ENCODE results near the gene TEDC2. TPM values are rescaled to one million over a fixed set of nuclear protein-coding genes. Genes with fewer than 3 reads are reported as not detected.
A peak's percentile ranks its signal among the peaks of the same experiment; 100 is the strongest.

TEDC2 gene
- total RNA-seq, 1 donor from 2014 or later: 0.58 TPM

DNA sequence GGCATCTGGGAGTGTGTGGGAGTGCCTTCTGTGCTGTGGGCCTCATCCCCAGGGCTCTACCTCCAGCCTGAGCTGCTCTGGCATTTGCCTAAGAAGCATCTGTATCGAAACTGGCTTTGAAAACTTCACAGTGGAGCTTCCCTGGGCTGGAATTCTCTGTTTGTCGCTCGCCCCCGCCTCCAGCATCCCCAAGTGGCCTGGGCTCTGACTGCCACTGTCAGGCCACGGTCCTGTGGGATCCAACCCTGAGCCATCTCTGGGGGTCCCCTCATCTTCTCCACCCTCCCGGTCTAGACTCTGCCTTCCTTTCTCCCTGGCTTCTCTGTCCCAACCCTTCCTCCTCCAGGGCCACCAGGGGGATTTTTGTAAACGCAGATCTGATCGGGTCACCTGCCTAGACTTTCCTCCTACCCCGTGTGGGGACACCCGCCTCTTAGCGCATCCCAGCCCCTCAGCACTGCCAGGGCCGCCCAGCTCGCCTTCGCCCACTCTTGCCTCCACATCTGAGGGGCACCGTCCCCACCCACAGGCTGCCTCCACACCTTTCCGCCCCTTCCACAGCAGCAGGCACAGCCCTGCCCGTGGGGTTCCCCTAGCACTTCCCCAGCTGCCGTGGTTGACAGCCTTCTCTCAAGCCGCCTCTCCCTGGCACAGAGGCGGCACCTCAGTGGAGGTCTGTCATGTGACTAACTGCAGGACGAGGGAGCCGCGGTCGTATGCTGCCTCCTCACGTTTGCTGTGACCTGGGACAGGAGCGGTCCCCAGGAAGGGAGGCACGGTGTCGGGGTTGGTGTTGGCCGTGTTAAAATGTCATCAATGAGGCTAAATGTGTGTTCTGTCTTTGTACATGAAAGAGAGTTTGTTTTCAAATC, 27.0 kb downstream of the TEDC2 start:
- intact Hi-C loops (cut with DNase I): no loop called here
- peak; percentile 58 for ATAC-seq

DNA sequence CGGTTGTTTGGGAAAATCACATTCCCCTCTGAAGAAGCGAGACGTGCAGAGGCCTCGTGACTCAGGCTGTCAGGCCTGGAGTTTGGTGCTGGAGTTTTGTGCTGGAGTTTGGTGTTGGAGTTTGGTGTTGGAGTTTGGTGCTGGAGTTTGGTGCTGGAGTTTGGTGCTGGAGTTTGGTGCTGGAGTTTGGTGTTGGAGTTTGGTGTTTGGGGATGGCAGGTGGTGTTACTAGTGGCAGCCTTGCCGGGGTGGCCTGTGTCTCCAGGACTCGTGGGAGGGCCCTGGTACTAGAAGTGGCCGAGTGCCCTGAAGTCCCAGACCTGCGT, 27.6 kb downstream of the TEDC2 start:
- ATAC-seq (no peak), DNase-seq (ENCODE audit: low spot score) (no peak)
- intact Hi-C loops (cut with DNase I): no loop called here

More for the DNA sequence above, 27.0 kb downstream of the TEDC2 start:
- DNase-seq (ENCODE audit: low spot score): no peak

DNA sequence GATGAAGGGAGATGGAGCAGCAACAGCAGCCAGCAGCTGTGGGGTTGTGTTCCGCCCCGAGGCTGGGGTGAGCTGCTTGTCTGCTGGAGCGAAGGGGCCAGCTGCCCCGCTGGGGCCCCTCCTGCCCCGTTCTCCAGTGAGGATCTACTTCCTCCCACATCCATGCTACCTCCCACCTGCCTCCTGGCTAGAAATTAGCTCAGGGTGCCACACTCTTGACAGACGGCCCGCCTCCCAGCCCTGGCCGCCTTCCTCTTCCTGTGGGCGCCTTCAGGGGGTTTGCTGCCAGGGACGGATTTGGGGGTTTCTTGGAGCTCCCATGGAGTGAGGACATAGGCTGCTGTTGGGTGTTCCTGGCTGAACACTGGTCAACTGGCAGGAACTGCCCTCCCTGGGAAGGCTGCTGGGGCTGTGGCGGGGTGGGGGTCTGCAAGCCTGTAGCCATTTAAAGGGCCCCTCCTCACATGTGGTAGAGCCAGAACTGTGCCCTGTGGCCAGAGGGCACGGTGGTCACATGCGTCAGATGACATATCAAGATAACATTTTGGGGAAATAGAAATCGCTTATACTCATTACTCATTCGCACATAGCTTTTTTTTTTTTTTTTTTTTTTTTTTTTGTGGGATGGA, 28.1 kb downstream of the TEDC2 start:
- ATAC-seq: no peak
- no peak for DNase-seq (ENCODE audit: low spot score)
- intact Hi-C loops (cut with DNase I): no loop called here

GRCh38 chr16:2489581-2489980, 29.7 kb downstream of the TEDC2 start:
- ATAC-seq (no peak), DNase-seq (ENCODE audit: low spot score) (no peak)
- intact Hi-C loops (cut with DNase I): no loop called here

GRCh38 chr16:2490190-2491105, 30.5 kb downstream of the TEDC2 start:
- intact Hi-C loops (cut with DNase I): no loop called here
- ATAC-seq (no peak), DNase-seq (ENCODE audit: low spot score) (no peak)

DNA sequence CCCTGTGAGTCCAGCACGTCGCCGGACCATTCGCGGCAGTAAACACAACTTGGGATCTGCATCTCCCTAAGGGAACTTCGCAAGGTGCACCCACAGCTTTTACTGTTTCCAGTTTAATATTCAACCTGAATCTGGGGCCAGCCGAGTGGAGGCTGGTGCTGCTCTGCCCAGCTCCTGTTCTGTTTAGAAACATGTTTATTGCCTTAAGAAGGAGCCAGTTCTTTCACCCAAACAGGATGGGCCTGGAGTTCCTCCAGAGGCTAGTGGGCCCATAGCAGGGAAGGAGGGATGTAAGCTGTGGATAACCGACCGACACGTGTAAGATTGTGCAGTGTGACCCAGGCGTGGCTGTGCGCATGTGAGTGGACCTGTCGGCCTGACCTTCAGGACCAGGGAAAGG, 32.4 kb downstream of the TEDC2 start:
- ATAC-seq (no peak), DNase-seq (ENCODE audit: low spot score) (no peak)
- intact Hi-C loops (cut with DNase I): no loop called here

DNA sequence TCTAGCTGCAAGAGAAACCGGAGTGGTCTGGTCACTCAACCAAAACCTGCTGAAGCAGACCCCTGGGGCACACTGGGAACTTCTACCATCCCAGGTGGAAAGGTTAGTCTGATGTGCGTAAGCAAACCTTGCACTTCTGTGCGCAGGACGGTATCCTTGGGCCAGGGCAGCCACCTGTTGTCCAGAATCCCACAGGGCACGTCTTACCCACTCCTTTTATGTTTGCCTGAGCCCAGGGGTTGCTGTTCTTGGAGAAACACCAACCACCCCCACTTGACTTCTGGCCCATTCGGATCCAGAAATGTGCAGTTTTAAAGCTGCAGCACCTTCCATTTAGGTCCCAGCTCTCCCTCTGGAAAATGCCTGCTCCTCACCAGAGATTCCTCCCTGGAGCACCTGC, 33.7 kb downstream of the TEDC2 start:
- intact Hi-C loops (cut with DNase I): no loop called here
- no peak for DNase-seq (ENCODE audit: low spot score)
- peak; percentile 40 for ATAC-seq

- no peak for DNase-seq (ENCODE audit: low spot score)
- no peak for ATAC-seq
- intact Hi-C loops (cut with DNase I): no loop called here
These were observed 34.7 kb downstream of the TEDC2 start for GRCh38 chr16:2494616-2495015.

DNA sequence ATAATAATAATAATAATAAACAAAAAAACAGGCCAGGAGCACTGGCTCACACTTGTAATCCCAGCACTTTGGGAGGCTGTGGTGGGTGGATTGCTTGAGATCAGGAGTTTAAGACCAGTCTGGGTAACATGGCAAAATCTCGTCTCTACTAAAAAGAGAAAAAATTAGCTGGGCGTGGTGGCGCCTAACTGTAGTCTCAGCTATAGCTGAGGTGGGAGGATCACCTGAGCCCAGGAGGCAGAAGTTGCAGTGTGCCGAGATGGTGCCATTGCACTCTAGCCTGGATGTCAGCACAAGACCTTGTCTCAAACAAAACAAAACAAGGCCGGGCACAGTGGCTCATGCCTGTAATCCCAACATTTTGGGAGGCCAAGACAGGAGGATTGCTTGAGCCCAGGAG, 35.1 kb downstream of the TEDC2 start:
- no peak for DNase-seq (ENCODE audit: low spot score)
- intact Hi-C loops (cut with DNase I): no loop called here
- ATAC-seq: no peak

DNA sequence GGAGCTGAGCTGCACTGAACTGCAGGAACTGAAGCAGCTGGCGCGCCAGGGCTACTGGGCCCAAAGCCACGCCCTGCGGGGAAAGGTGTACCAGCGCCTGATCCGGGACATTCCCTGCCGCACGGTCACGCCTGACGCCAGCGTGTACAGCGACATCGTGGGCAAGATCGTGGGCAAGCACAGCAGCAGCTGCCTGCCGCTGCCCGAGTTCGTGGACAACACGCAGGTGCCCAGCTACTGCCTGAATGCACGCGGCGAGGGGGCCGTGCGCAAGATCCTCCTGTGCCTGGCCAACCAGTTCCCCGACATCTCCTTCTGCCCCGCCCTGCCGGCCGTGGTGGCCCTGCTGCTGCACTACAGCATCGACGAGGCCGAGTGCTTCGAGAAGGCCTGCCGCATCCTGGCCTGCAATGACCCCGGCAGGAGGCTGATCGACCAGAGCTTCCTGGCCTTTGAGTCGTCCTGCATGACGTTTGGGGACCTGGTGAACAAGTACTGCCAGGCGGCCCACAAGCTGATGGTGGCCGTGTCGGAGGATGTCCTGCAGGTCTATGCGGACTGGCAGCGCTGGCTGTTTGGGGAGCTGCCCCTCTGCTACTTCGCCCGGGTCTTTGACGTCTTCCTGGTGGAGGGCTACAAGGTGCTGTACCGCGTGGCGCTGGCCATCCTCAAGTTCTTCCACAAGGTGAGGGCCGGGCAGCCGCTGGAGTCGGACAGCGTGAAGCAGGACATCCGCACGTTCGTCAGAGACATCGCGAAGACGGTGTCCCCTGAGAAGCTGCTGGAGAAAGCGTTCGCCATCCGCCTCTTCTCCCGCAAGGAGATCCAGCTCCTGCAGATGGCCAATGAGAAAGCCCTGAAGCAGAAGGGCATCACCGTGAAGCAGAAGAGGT, 36.6 kb downstream of the TEDC2 start:
- ATAC-seq: no peak
- intact Hi-C loops (cut with DNase I): no loop called here
- no peak for DNase-seq (ENCODE audit: low spot score)

- DNase-seq (ENCODE audit: low spot score) (no peak), ATAC-seq (no peak)
- intact Hi-C loops (cut with DNase I): no loop called here
These were observed 37.3 kb downstream of the TEDC2 start for GRCh38 chr16:2497116-2497630.

DNA sequence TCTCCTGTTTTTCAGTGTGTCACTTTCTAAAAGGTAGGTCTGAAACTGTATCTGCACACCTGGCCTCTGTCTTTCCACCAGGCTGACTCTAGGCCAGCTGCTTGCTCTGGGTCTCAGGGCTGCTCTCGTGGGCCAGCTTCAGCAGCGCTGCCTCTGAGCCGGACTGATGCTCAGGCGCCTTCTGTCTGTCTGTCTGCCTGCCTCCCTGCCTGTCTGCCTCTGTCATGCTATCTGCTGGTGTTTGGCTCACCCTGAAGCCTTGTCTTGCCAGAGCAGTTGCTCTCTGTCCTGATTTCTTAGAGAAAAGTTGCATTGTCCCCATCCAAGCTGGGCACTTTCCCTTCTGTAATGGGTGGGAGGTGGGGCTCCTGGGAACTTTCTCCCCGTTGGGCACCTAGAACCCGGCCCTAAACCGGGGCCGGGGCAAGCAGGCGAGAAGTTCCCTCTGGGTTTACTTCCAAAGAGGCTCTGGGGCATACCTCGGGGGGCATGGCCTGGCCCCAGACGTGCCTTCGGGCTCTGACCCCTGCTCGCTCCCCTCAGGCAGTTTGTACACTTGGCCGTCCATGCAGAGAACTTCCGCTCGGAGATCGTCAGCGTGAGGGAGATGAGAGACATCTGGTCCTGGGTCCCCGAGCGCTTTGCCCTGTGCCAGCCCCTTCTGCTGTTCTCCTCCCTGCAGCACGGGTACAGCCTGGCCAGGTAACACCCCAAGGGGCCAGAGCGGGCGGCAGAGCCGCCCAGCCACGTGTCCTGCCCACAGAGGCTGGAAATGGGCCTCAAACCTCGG, 38.0 kb downstream of the TEDC2 start:
- ATAC-seq: no peak
- intact Hi-C loops (cut with DNase I): no loop called here
- no peak for DNase-seq (ENCODE audit: low spot score)

- no peak for ATAC-seq
- intact Hi-C loops (cut with DNase I): no loop called here
These were observed 38.8 kb downstream of the TEDC2 start for GRCh38 chr16:2498531-2499253.

DNA sequence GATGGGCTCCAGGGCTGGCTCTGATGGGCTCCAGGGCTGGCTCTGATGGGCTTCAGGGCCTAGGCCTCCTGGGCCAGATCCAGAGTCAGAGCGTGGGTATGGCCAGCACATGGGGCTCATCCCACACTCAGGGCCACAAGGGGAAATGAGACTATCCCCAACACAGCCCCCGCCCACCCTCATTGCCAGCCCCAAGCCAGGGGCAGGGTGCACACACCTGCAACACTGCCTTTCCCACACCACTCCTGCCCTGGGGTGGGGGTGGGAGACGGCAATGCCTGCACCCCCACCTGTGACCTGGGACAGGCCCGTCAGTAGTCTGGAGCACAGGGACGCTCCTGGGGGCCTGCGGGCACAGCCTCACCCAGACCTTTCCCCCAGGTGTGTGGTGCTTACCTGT, 39.5 kb downstream of the TEDC2 start:
- DNase-seq (ENCODE audit: low spot score) (no peak), ATAC-seq (no peak)
- intact Hi-C loops (cut with DNase I): no loop called here

More at GRCh38 chr16:2498531-2499253, 38.8 kb downstream of the TEDC2 start:
- DNase-seq (ENCODE audit: low spot score): no peak

- DNase-seq (ENCODE audit: low spot score) (no peak), ATAC-seq (no peak)
- intact Hi-C loops (cut with DNase I): loop anchor here (5.0 kb wide), 1 partner anchor 158 kb away; the partner anchor contains the start of gene ABCA3
These were observed 40.1 kb downstream of the TEDC2 start for GRCh38 chr16:2499890-2500429.

DNA sequence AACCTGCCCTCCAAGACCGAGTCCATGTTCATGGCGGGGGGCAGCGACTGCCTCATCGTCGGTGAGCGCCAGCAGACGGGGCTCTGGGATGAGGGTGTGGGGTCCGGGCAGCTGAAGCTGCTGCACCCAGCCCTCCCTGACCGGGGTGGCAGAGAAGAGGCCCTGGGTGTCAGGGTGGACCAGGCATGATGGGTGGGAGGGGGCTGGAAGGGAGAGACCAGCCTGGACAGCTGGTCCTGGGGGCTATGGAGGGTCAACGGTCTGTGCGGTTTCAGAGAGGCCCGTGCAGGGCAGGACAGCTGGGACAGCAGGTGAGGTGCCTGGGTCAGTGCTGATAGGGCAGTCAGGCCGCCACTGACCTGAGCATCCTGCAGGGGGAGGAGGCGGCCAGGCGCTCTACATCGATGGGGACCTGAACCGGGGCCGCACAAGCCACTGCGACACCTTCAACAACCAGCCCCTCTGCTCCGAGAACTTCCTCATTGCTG, 40.6 kb downstream of the TEDC2 start:
- DNase-seq (ENCODE audit: low spot score) (no peak), ATAC-seq (no peak)
- intact Hi-C loops (cut with DNase I): loop anchor here (5.0 kb wide), 1 partner anchor 158 kb away; the partner anchor contains the start of gene ABCA3

All from sciatic nerve (tissue), 2 donors.